Inflammatory macrophage (primary cell): ENCODE measurements around the gene GNG13.
"Not testable (repeated sequence)": the region's sequence is repeated elsewhere in the genome, so short reads cannot be mapped to it uniquely, and the experiment has no call there.

Experiments used
- DNase-seq, 2 donors: peaks; one replicate each; pipeline ENCODE4 v3.0.0-alpha.2; 2020 to 2022

The GNG13 gene

GRCh38 chr16:776824-777223, 23.7 kb downstream of the GNG13 start:
- DNase-seq, result no peak

DNA sequence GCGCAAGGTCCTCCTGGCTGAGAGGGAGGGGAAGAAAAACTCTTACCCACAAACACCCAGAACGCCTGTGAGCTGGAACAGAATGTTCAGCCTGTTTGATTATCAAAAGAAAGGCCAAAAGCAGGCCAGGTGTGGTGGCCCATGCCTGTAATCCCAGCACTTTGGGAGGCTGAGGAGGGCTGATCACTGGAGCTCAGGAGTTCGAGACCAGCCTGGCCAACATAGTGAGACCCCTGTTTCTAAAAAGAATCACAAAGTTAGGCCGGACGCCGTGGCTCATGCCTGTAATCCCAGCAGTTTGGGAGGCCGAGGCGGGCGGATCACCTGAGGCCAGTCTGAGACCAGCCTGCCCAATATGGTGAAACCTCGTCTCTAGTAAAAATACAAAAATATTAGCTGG, 24.2 kb downstream of the GNG13 start:
- not testable (repeated sequence) for DNase-seq

DNA sequence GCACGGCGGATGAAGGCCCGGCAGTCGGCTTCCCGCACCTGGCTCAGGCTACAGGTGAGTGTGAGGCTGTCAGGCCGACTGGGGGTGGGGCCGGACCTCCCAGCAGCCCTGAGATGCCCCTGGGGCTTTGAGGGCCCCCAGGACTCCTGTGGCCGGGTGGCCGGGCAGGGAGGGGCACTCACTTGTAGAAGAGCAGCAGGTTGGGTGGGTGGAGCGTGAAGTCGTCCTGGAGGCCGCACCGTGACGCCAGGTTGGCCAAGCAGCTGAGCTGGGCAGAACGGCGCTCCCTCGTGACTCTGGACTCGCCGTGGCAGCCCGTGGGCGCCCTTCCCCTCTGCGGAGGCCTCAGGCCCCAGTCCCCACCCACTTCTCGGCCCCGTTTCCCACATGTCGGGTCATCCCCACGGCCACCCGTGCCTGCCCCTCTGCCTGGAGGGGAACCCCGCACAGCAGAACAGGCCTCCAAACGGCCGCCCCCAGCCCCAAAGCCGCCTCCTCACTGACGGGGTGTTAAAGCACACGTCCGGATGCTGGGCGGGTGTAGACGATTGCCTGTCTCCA, 25.2 kb downstream of the GNG13 start:
- no peak for DNase-seq

GRCh38 chr16:774086-775001, 26.2 kb downstream of the GNG13 start:
- DNase-seq, result no peak

DNA sequence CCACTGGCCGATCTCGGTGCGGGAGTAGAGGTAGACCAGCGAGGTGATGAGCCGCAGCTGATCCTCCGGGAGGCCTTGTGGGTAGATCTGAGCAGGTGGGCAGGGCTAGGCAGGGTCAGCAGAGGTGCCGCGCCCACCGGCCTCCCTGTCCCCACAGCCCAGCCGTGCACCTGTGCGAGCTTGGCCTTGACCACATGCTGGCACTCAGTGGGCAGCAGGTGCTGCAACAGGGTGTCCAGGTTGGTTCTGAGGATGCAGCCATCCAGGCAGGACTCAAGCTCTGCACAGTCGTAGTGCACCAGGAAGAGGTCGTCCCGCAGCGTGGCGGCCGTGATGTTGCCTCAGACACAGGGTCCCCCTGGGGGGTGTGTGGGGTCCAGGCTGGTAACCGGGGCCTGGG, 27.6 kb downstream of the GNG13 start:
- no peak for DNase-seq

DNA sequence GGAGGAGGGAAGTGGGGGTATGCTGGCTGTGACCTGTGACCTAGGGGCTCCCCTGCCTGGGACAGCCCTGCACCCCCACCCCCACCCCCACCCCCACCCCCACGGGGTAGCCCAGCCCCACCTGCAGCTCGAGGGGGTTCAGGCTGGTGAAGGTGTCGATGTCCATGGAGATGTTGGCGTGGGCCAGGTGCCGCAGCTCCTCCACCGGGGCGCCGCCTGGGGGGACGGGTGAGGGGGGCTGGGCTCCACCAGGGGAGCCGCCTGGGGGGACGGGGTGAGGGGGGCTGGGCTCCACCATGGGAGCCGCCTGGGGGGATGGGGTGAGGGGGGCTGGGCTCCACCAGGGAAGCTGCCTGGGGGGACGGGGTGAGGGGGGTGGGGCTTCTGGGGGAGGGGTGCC, 30.1 kb downstream of the GNG13 start:
- DNase-seq, result no peak

DNA sequence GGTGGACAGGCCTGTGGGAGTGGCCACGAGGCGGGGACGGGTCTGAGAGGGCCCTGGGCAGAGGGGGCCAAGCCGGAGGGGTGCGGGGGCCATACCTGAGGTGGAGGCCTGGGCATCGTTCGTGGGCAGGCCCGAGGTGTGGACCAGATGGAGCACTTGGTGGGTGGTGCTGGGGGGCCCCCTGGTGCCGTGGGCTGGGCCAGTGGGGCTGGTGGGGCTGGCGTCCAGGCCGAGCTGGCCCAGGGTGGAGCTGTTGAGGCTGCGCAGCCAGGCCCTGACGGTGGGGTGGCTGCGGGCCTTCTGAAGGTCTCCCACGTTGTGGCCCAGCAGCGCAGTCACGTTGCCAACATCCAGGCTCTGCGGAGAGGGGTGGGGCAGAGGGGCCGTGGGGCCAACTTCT, 30.6 kb downstream of the GNG13 start:
- DNase-seq, result no peak

GRCh38 chr16:769184-769784, 31.2 kb downstream of the GNG13 start:
- DNase-seq, result no peak

- no peak for DNase-seq
Observed at GRCh38 chr16:768428-768827, 32.1 kb downstream of the GNG13 start.

DNA sequence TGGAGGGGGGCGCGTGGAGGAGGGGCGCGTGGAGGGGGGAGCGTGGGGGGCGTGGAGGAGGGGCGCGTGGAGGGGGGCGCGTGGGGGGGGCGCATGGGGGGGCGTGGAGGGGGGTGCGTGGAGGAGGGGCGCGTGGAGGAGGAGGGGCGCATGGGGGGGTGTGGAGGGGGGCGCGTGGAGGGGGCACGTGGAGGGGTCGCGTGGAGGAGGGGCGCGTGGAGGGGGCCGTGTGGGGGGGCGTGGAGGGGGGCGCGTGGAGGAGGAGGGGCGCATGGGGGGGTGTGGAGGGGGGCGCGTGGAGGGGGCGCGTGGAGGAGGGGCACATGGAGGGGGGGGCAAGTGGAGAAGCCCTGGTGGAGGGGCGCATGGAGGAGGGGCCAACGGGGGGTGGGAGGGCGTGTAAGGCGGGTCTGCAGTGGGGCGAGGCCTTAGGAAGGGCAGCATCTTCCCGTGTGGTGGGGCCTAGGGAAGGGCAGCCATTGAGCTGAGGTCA, 32.7 kb downstream of the GNG13 start:
- no peak for DNase-seq

DNA sequence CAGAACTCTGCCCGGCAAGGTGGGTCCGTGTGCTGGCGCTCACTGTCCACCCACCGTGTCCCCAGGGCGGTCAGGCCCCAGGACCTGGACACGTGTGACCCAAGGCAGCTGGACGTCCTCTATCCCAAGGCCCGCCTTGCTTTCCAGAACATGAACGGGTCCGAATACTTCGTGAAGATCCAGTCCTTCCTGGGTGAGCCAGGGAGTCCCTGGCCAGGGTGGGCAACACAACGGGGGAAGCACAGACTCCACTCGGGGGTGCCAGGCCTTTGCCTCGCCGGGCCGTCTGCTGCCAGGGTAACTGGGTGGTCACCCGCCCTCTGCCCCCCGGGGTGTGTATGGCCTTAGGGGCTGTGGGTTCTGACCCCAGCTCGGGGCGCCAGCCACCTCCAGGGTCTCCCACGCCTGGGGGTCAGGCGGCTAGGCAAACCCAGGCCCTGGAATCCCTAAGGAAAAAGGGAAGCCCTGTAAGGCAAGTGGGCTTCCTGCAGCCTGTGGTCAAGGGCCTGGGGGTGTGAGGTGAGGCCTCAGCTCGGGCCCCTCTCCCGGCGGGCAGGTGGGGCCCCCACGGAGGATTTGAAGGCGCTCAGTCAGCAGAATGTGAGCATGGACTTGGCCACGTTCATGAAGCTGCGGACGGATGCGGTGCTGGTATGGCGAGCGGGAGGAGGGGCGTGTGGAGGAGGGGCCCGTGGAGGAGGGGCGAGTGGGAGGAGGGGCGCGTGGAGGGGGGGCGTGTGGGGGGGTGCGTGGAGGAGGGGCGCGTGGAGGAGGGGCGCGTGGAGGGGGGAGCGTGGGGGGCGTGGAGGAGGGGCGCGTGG, 33.5 kb downstream of the GNG13 start:
- DNase-seq, result no peak

DNA sequence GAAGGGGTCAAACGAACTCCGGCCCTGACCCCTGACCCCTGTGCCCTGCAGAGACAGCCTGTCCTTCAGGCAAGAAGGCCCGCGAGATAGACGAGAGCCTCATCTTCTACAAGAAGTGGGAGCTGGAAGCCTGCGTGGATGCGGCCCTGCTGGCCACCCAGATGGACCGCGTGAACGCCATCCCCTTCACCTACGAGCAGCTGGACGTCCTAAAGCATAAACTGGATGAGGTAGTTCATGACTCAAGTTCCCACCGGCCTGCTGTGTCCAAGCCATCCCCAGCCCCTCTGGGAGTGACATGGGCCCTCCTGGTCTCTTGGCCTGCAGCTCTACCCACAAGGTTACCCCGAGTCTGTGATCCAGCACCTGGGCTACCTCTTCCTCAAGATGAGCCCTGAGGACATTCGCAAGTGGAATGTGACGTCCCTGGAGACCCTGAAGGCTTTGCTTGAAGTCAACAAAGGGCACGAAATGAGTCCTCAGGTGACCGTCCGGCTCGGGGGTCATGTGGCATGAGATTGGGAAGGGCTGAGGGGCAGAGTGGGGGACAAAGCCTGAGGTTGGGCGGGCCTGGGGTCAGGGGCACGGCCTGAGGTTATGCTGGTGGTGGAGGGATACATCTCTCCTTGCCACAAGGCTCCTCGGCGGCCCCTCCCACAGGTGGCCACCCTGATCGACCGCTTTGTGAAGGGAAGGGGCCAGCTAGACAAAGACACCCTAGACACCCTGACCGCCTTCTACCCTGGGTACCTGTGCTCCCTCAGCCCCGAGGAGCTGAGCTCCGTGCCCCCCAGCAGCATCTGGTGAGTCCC, 34.3 kb downstream of the GNG13 start:
- no peak for DNase-seq

- no peak for DNase-seq
Observed at GRCh38 chr16:765488-765865, 35.1 kb downstream of the GNG13 start.

GRCh38 chr16:764848-765487, 35.6 kb downstream of the GNG13 start:
- no peak for DNase-seq

DNA sequence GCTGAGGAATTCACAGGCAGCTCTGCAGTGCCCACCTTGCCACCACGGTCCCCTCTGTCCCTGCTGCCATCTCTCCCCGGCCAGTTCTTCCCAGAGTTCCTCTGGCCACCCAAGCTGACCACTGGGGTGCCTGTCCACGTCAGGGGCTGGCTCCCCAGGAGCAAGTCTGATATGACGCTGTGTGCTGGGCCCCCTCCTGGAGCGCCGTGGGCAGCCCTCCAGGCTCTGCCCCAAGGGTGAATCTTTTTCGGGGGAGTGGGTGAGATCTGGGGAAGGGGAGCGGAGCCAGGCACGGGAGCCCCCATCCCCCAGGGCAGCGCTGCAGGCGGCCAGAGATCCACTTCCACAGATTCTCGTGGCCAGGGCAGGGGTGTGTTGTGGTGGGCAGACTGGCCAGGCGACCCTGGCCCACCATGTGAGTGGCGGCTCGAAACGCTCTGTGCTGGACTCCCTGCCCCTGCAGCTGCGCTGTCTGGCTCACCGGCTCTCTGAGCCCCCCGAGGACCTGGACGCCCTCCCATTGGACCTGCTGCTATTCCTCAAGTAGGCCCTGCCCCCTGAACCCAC, 36.3 kb downstream of the GNG13 start:
- no peak for DNase-seq

DNA sequence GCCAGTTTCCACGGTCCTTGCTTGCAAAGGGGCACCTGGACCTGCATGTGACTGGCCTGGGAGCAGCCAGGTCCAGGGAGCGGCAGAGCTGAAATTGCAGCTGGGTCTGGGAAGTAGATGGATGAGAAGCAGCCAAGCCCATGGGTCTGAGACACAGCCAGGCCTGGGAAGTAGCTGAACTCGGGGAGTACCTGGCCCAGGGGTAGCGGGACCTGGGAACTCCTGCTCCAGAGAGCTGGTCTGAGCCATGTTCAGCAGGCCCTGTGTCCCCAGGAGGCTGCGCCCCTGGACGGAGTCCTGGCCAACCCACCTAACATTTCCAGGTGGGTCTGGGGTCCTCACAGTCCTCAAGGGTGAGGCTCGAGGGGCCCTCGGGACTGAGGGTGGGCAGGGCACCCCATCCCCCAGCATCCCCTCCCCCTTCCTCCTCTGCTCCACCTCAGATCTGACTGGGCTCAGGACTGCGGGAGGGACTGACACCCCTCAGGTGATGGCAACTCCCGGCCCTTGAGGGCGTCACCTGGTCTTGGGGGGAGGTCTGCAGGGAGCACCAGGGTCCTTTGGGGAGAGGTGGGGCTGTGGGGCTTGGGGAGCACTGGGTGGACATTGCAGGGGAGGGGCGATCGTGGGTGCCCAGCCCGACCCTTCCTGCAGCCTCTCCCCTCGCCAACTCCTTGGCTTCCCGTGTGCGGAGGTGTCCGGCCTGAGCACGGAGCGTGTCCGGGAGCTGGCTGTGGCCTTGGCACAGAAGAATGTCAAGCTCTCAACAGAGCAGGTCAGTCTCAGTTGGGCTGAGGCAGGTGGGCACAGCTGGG, 37.0 kb downstream of the GNG13 start:
- DNase-seq, result no peak

- DNase-seq, result no peak
Observed at GRCh38 chr16:762595-763268, 37.8 kb downstream of the GNG13 start.

GRCh38 chr16:761625-762513, 38.7 kb downstream of the GNG13 start:
- DNase-seq, result no peak
